K562 (cell line): Measurements from ENCODE around the gene CHEK2.

ENCODE experiments used
- CBX5 ChIP-seq: IDR thresholded peaks from 2 replicates; pipeline ENCODE4 v1.6.1; 2014; ENCODE audit warnings: low read depth, borderline replicate concordance
- CEBPB ChIP-seq: fragments of 450-650 bp; IDR thresholded peaks from 2 replicates; pipeline ENCODE4 v1.6.1; 2016; ENCODE audit warnings: missing genetic modification characterization, missing compliant biosample characterization
- HDAC1 ChIP-seq, 2 experiments: fragments of 450-650 bp; IDR thresholded peaks; 2 replicates each; pipeline ENCODE4 v1.6.1; 2016 to 2017; ENCODE audit warnings: inconsistent platforms in 1 of 2, mild to moderate bottlenecking in 1 of 2, moderate library complexity in 1 of 2
- HIVEP1 ChIP-seq: fragments of 250-450 bp; sonication (Bioruptor Pico); IDR thresholded peaks from 2 replicates; pipeline ENCODE4 v1.4.0; 2020; ENCODE audit warnings: mild to moderate bottlenecking
- HMG20B ChIP-seq: fragments of 250-450 bp; sonication (Bioruptor Pico); IDR thresholded peaks from 2 replicates; pipeline ENCODE4 v1.5.0; 2021; ENCODE audit warnings: mild to moderate bottlenecking
- ZKSCAN8 ChIP-seq: fragments of 200-800 bp; sonication (Bioruptor generic); IDR thresholded peaks from 2 replicates; pipeline ENCODE4 v1.6.1; 2016; ENCODE audit warnings: missing genetic modification characterization, missing compliant biosample characterization
- ZNF445 ChIP-seq: fragments of 250-450 bp; sonication (Bioruptor Pico); IDR thresholded peaks from 2 replicates; pipeline ENCODE4 v1.4.0; 2020; ENCODE audit warnings: low read depth, mild to moderate bottlenecking, moderate library complexity
- TF ChIP-seq, protein P1 (sequence below), 3 experiments: IDR thresholded peaks in 2 of 3; conservative IDR thresholded peaks in 1 of 3; 2 replicates each; pipeline ENCODE4 v1.5.1; 2011 to 2012; ENCODE audit warnings: low read length in 3 of 3, mild to moderate bottlenecking in 3 of 3, control low read depth in 2 of 3, improper control_type of control experiment in 1 of 3, inconsistent platforms in 1 of 3, low read depth in 1 of 3, mixed read lengths in 1 of 3, moderate library complexity in 1 of 3; ENCODE audit not compliant: insufficient read depth in 2 of 3

DNA sequence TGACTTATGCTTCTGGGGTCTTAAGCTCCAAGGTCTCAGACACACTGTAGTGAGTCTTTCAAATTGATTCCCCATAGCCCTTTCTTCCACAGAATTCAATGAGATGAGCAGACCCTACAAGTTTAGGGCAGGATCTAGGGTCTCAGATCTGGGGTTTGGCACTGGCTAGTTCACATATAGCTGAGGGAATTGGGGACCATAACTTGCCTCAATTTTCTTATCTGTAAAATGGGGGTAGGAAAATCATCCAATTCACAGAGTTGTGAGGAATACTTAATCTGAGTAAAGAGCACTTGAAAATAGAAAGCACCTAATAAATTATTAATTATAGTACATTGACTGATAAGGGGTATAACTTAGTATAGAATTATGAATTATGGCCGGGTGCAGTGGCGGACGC, 25.0 kb upstream of the CHEK2 start:
- TF ChIP-seq ZKSCAN8 (CRISPR knock-in tag) (no peak), HMG20B (CRISPR knock-in tag) (no peak), HDAC1 (IDR thresholded peaks at IDR 0.05) (no peak), CBX5 (no peak), CEBPB (tag) (no peak), HIVEP1 (no peak), ZNF445 (CRISPR knock-in tag) (no peak)
- TF ChIP-seq, protein P1, sequence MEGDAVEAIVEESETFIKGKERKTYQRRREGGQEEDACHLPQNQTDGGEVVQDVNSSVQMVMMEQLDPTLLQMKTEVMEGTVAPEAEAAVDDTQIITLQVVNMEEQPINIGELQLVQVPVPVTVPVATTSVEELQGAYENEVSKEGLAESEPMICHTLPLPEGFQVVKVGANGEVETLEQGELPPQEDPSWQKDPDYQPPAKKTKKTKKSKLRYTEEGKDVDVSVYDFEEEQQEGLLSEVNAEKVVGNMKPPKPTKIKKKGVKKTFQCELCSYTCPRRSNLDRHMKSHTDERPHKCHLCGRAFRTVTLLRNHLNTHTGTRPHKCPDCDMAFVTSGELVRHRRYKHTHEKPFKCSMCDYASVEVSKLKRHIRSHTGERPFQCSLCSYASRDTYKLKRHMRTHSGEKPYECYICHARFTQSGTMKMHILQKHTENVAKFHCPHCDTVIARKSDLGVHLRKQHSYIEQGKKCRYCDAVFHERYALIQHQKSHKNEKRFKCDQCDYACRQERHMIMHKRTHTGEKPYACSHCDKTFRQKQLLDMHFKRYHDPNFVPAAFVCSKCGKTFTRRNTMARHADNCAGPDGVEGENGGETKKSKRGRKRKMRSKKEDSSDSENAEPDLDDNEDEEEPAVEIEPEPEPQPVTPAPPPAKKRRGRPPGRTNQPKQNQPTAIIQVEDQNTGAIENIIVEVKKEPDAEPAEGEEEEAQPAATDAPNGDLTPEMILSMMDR (IDR thresholded peaks at IDR 0.05 in 2 of 3, conservative IDR thresholded peaks at IDR 0.05 in 1 of 3; ENCODE audit: insufficient read depth in 2 of 3, low read depth in 1 of 3, low read length in 3 of 3): no peak
